ENCODE data around the gene POLR3GL.

The POLR3GL gene

DNA sequence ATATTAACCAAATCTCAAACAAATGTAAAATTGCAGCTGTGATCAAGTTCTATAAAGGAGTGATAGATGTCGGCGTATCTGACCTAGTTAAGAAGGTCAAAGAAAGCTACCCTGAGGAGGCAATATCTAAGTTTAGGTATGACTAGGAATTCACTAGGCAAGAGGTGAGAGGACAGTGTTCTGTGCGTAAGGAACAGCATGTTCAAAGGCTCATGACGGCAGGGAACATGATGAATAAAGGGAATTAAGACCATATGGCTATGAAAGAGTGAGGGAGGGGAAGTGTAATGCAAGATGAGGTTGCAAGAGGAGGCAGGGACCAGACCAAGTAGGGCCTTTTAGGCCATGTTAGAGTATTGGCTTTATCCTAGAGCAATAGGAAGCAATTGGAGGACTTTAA lies 15.3 kb upstream of the POLR3GL start:
- DNase-seq (ENCODE audit: low spot score): no peak

GRCh38 chr1:145951526-145951925 lies 13.0 kb upstream of the POLR3GL start:
- no peak for DNase-seq (ENCODE audit: low spot score)

- DNase-seq (ENCODE audit: low spot score): no peak
Measured at GRCh38 chr1:145952903-145953302, 11.6 kb upstream of the POLR3GL start.

DNA sequence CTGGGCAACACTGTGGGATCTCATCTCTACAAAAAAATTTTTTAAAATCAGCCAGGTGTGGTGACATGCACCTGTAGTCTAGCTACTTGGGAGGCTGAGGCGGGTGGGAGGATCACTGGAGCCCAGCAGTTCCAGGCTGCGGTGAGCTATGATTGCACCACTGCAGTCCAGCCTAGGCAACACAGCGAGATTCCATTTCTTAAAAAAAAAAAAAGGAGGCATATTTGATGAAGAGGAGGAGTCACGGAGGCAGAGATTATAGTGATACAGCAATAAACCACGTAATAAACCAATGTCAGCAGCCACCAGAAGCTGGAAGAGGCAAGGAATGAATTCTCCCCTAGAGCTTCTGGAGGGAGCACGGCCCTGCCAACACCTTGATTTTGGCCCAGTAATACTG lies 10.6 kb upstream of the POLR3GL start:
- DNase-seq (ENCODE audit: low spot score): no peak

DNA sequence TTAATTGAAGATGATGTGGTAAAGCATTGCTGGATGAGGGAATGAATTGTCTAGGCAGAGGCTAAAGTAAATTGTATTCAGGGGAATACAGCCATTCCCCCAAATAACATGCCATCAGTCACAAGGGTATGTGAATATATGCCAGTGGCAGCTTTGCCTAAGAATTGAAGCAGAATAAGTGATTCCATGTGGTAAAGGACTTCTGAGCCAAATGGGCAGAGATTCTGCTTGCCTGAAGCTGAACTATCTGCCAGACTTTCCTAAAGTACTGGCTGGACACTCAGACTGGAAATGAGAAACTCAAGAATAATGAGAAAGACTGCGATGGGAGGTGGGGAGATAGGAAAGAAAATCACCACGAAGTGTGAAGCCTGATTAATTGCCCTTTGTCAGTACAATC lies 9.1 kb upstream of the POLR3GL start:
- DNase-seq (ENCODE audit: low spot score): no peak

DNA sequence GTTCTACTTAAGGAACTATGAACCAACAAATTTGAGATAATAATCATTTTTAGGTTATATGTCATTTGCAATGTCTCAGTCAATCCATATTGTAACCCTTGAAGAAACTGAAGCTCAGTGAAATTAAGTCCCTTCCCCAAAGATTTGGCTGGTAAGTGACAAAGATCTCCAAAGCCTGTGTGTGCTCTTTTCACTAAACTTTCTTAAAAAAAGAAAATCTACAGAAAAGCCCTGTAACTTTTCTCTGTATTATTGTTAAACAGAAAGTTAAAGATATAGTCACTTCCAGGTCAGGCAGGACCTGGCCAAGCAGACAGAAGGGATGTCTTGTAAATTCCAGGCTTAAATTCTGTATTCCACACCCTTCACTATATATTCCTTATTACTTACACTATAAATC lies 8.1 kb upstream of the POLR3GL start:
- DNase-seq (ENCODE audit: low spot score): no peak

GRCh38 chr1:145956781-145957442 lies 7.6 kb upstream of the POLR3GL start:
- DNase-seq (ENCODE audit: low spot score): no peak

DNA sequence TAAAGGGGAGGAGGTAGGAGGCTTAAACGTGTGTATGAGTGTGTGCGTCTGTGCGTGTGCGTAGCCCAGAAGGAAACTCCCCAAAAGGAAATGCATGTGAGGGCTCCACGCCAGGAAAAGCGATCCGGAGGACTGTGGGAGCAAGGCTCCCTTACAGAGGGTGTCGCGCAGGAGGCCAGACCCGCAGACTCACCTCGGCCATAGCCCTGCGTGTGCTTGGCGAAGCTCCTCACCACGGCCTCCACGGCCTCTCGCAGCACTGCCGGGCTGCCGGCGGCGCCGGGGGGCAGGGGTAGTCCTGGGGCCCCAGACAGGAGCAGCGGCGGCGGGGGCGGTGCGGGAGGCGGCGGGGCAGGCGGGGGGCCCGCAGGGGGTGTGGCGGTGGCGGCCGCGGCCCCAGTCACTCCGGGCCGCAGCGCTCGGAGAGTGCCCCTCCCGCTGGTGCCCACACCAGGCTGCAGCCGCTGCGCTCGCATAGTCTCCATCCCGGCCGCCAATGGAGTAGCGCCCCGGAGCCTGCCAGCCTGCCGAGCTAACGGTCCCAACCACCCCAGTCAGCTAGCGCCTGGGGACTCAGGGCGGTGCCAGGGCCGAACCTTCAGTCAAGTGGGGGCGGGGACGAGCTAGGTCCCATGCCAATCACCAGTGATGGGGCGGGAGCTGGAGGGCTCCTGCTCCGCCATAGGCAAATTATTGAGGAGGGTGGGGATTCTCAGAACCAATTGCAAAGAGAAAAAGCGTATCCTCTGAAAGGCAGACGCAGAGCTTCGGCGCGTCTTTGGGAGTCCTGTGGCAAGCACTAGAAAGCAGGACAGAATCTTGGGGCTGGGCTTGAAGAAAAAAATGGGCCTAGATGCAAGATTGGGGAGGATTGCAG lies 6.8 kb upstream of the POLR3GL start, which contains the start of gene LIX1L:
LIX1L (minus strand) TSS at position 575 of the 877 bp plus-strand sequence; CDS start at position 485, 90 bp downstream.
- peak; percentile 96 for DNase-seq (ENCODE audit: low spot score)

GRCh38 chr1:145958734-145959133 lies 5.8 kb upstream of the POLR3GL start:
- no peak for DNase-seq (ENCODE audit: low spot score)

- no peak for DNase-seq (ENCODE audit: low spot score)
Measured at GRCh38 chr1:145959333-145959732, 5.2 kb upstream of the POLR3GL start.

DNA sequence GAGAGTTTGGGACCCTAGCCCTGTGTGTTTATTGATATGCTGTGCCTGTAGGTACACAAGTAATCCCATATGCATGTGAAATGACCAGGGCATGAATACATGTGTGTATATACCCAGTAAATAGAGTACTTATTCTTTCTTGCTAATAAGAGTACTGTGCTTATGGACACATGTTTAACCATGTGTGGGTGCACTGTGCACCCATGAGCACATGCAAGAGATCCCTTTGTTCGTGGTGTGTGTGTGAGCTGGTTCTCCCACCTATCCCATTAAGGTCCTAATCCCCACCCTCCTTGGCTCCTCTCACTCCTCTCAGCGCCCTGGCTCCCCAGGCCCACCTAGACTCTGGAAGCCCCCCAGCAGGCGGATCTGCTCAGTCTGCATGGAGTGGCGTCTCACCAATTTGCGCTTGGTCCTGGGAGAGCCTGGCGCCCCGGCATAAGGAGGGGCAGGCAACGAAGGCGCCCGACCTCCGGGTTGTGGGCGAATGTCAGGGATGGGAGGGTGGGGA lies 4.5 kb upstream of the POLR3GL start:
- no peak for DNase-seq (ENCODE audit: low spot score)

- peak; percentile 80 for DNase-seq (ENCODE audit: low spot score)
Measured at GRCh38 chr1:145960468-145961108, 3.9 kb upstream of the POLR3GL start.

- DNase-seq (ENCODE audit: low spot score): no peak
Measured at GRCh38 chr1:145961109-145961424, 3.4 kb upstream of the POLR3GL start.

DNA sequence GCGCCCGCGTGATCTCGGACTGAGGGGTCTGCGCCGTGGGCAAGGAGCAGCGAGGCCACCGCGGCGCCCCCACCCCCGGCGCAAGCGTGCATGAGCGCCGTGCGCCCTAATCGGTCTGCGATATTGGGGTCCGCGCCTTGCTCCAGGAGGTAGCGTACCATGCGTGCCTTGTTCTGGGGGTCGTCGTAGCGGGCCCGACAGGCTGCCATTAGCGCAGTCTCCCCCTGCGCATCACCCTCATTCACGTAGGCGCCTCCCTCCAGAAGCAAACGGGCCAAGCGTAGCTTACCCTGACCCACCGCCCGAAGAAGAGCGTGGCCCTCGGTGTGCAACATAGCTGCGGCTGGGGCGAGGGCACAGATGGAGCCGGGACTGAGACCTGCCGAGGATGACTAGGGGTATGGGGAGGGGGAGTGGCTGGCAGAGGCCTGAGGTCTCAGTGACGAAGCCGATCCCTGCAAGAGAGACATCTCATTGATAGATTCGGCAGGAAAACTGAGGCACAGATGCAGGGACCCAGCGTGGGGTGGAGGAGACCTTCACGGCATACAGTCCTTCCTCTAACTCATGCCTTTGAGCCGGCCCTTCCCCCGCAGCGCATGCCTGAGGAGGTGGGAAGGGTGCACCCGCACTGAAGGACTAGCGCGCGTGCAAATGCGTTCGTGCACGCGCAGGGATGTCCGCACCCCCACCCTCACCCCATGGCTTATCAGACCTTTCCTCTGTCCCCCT lies 2.9 kb upstream of the POLR3GL start:
- DNase-seq (ENCODE audit: low spot score): peak; percentile 56

- peak; percentile 79 for DNase-seq (ENCODE audit: low spot score)
Measured at GRCh38 chr1:145962157-145963102, 2.1 kb upstream of the POLR3GL start.

GRCh38 chr1:145963265-145964019 lies 1.0 kb upstream of the POLR3GL start:
- DNase-seq (ENCODE audit: low spot score): peak; percentile 67

GRCh38 chr1:145965119-145965744 lies 742 bp downstream of the POLR3GL start:
- no peak for DNase-seq (ENCODE audit: low spot score)

DNA sequence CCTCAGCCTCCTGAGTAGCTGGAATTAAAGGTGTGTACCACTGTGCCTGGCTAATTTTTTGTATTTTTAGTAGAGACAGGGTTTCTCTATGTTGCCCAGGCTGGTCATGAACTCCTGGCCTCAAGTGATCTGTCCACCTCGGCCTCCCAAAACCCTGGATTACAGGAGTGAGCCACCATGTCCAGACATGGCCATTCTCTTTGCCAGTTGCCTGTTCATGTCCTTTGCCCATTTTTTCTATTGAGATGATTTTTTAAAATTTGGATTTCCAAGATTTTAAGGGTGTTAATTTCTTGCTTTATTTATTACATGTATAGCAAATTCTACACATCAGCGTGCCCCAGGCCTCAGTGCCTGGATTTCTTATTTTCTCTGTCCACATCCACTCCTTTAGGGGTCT lies 2.8 kb downstream of the POLR3GL start:
- no peak for DNase-seq (ENCODE audit: low spot score)

GRCh38 chr1:145972580-145972979 lies 8.1 kb downstream of the POLR3GL start:
- DNase-seq (ENCODE audit: low spot score): no peak

- no peak for DNase-seq (ENCODE audit: low spot score)
Measured at GRCh38 chr1:145974721-145975120, 10.2 kb downstream of the POLR3GL start.
